ENCODE results near the gene DUT.

DNA sequence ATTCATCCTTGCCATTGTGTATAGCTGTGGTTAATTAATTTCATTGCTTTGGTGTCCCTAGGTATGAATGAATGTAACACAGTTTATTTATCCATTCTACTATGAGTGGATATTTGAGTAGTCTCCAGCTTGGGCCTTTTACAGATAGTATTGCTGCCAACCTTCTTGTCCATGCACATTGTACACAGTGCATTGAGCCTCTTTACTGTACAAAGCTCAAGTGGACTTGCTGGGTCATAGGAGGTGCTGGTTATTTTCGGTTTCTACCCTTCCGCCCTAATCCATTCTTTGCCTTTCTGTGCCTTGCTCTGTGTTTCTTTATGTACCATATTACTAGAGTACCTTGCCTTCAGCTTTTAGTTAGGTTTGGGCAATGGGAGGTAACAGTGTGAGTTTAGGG is 60.7 kb downstream of the DUT start:
- TF ChIP-seq EZH2 (IDR thresholded peaks at IDR 0.05; ENCODE audit: insufficient read depth, poor library complexity, severe bottlenecking) (no peak), EZH2phosphoT487 (IDR thresholded peaks at IDR 0.05; ENCODE audit: insufficient read depth, low read depth) (no peak)
